Endothelial cell of umbilical vein (primary cell): ENCODE results near the gene ANKFN1. TPM values are rescaled to one million over a fixed set of nuclear protein-coding genes. Genes with fewer than 3 reads are reported as not detected.

Source experiments
- BruUV-seq: library from RNA; stranded (reverse); fragments of 400-500 nt; replicated peaks from 2 replicates; lab custom pipeline; 2021; lab: Mats Ljungman, UMichigan
- CTCF ChIA-PET: fragments of 300-600, 350-600 bp; sonication (Branson Sonifier 250); formaldehyde crosslinking; loops from one replicate; lab custom pipeline; 2021; ENCODE audit warnings: antibody characterized with exemption, inconsistent platforms; lab: Charles Lee
- POLR2A ChIA-PET: fragments of 300-600, 350-600 bp; sonication (Branson Sonifier 250); formaldehyde crosslinking; loops from one replicate; lab custom pipeline; 2021; ENCODE audit warnings: antibody characterized with exemption, inconsistent platforms; lab: Charles Lee
- DNase-seq: peaks from one replicate; pipeline ENCODE4 v3.0.0-alpha.2; 2011; ENCODE audit warnings: low read depth, low spot score
- FAIRE-seq: peaks from 2 replicates; lab custom pipeline; 2011; peaks lifted over from hg19 to GRCh38; lab: Jason Lieb, UNC
- H2AFZ ChIP-seq: 2 replicates; pipeline ENCODE4 v1.6.0; 2012; ENCODE audit warnings: low read depth, low read length, control low read depth, inconsistent platforms
- H3K27ac ChIP-seq: 2 replicates; pipeline ENCODE4 v1.5.1; 2011; ENCODE audit warnings: low read depth, mild to moderate bottlenecking, control low read depth, low read length, moderate library complexity; ENCODE audit not compliant: insufficient read depth
- H3K27me3 ChIP-seq, 2 experiments: 2 replicates each; pipeline versions ENCODE4 v1.6.0 to v1.6.1; 2011; ENCODE audit warnings: low read length in 2 of 2, mixed read lengths in 1 of 2; ENCODE audit not compliant: control insufficient read depth in 2 of 2, insufficient read depth in 2 of 2
- H3K36me3 ChIP-seq, 2 experiments: 2 replicates in 1 of 2; 3 replicates in 1 of 2; pipeline ENCODE4 v1.5.1; 2011; ENCODE audit warnings: low read length in 2 of 2, mild to moderate bottlenecking in 1 of 2, moderate library complexity in 1 of 2; ENCODE audit not compliant: control insufficient read depth in 2 of 2, insufficient read depth in 2 of 2; ENCODE audit errors: extremely low read depth in 1 of 2
- H3K4me1 ChIP-seq: 3 replicates; pipeline ENCODE4 v1.5.1; 2011; ENCODE audit warnings: mild to moderate bottlenecking, low read length; ENCODE audit not compliant: control insufficient read depth, insufficient read depth; ENCODE audit errors: extremely low read depth
- H3K4me2 ChIP-seq: 2 replicates; pipeline ENCODE4 v1.6.1; 2011; ENCODE audit warnings: low read length, control low read depth, mixed read lengths; ENCODE audit not compliant: insufficient read depth
- H3K4me3 ChIP-seq, 3 experiments: fragments of 200-600 bp in 1 of 3; sonication (generic), shearing (Covaris generic) in 1 of 3; replicated peaks in 1 of 3; 2 replicates each; pipeline ENCODE4 v1.5.1; 2011 to 2016; ENCODE audit warnings: control low read depth in 3 of 3, low read length in 3 of 3, mild to moderate bottlenecking in 2 of 3, inconsistent platforms in 1 of 3, low read depth in 1 of 3, moderate library complexity in 1 of 3; ENCODE audit not compliant: insufficient read depth in 1 of 3
- H3K79me2 ChIP-seq: 2 replicates; pipeline ENCODE4 v1.6.0; 2012; ENCODE audit warnings: low read length, inconsistent platforms; ENCODE audit not compliant: control insufficient read depth, insufficient read depth
- H3K9ac ChIP-seq: replicated peaks from 2 replicates; pipeline ENCODE3; 2011; ENCODE audit warnings: low read length, control low read depth; ENCODE audit not compliant: insufficient read depth; ENCODE audit errors: extremely low read depth
- H3K9me1 ChIP-seq: replicated peaks from 3 replicates; pipeline ENCODE4 v1.6.0; 2011; ENCODE audit warnings: mild to moderate bottlenecking, low read length; ENCODE audit not compliant: control insufficient read depth, insufficient read depth; ENCODE audit errors: extremely low read depth
- H3K9me3 ChIP-seq: replicated peaks from 2 replicates; pipeline ENCODE4 v1.5.1; 2012; ENCODE audit warnings: low read length, inconsistent platforms; ENCODE audit not compliant: control insufficient read depth, insufficient read depth
- H4K20me1 ChIP-seq: replicated peaks from 2 replicates; pipeline ENCODE3; 2011; ENCODE audit warnings: mild to moderate bottlenecking, low read length; ENCODE audit not compliant: control insufficient read depth, insufficient read depth; ENCODE audit errors: extremely low read depth
- FOS ChIP-seq: IDR thresholded peaks from 2 replicates; pipeline ENCODE4 v1.6.1; 2011; ENCODE audit warnings: mild to moderate bottlenecking, low read length, moderate library complexity, borderline replicate concordance; ENCODE audit not compliant: insufficient read depth
- GATA2 ChIP-seq: IDR thresholded peaks from 2 replicates; pipeline ENCODE4 v1.7.0; 2011; ENCODE audit warnings: low read depth, mild to moderate bottlenecking, moderate library complexity, mixed read lengths, low read length; ENCODE audit not compliant: insufficient read length, insufficient read depth
- JUN ChIP-seq: IDR thresholded peaks from 2 replicates; pipeline ENCODE4 v1.6.1; 2011; ENCODE audit warnings: borderline replicate concordance, low read depth; ENCODE audit not compliant: insufficient read length, insufficient read depth
- POLR2A ChIP-seq: IDR thresholded peaks from 2 replicates; pipeline ENCODE4 v1.6.1; 2012; ENCODE audit warnings: low read depth, mild to moderate bottlenecking, control low read depth, low read length
- POLR2AphosphoS5 ChIP-seq: IDR thresholded peaks from 2 replicates; pipeline ENCODE4 v1.6.1; 2012; ENCODE audit warnings: low read depth, mild to moderate bottlenecking, control low read depth, low read length, moderate library complexity; ENCODE audit not compliant: insufficient read depth
- dilution Hi-C: fragments of 300-500 bp; cut with MboI; formaldehyde crosslinking; loops from one replicate; pipeline ENCODE4 v1.15.0; 2019; ENCODE audit warnings: low sequenced_read_pairs; ENCODE audit not compliant: extremely low pct_ligation_motif_present
- intact Hi-C: fragments of 100-400 bp; cut with micrococcal nuclease; formaldehyde crosslinking; loops from one replicate; pipeline ENCODE4 v1.10.0; 2022
- polyA plus RNA-seq, 4 experiments: library from polyadenylated mRNA; depleted of rRNA in 3 of 4; stranded (reverse) in 3 of 4; unstranded in 1 of 4; fragments of >200 nt; gene quantifications; 2 replicates each; pipeline versions ENCODE4 v1.2.1 to v1.2.3, GENCODE V29; 2011 to 2012; ENCODE audit warnings: missing spikeins in 1 of 4
- total RNA-seq: library from RNA; stranded (reverse); gene quantifications from 2 replicates; pipeline ENCODE4 v1.2.3, GENCODE V29; 2021
- TF ChIP-seq, protein P1 (sequence below): IDR thresholded peaks from 2 replicates; pipeline ENCODE4 v1.6.1; 2011; ENCODE audit not compliant: insufficient read depth, insufficient read length
- TF ChIP-seq, protein P2 (sequence below), 2 donors: IDR thresholded peaks; 1 replicate in 1 of 2; 2 replicates in 1 of 2; pipeline ENCODE4 v1.5.1; 2011; ENCODE audit warnings: low read length in 2 of 2, mild to moderate bottlenecking in 2 of 2, moderate library complexity in 2 of 2, control low read depth in 1 of 2, inconsistent platforms in 1 of 2, low read depth in 1 of 2; ENCODE audit not compliant: insufficient read depth in 1 of 2; ENCODE audit errors: extremely low read depth in 1 of 2

The ANKFN1 gene
- total and polyA plus RNA-seq, 2 donors (not counting 3 experiments of a cell fraction or from before 2014, with no cell fraction given) = 0.15 TPM; not detected in 1

DNA sequence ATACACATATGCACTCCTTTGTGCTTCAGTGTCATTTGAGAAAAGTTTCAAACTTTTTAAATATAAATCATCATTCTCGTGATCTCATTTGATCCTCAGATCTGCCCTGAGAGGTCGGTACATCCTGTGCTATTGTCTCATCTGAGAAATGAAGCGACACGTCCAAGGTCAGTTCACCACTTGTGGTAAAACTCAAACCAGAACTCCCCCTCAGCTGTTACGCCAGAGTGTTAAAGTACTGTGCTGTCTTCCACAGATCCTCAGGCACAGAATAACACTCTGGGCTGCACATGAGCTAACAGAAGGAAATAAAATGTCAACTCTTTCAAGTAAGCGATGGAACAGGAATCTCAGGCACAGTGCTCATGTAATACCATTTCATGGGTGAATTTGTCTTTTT, 31.4 kb downstream of the ANKFN1 start:
- no peak overlapping the region for H3K27ac ChIP-seq
- no TSS peak for BruUV-seq
- intact Hi-C loops (loop anchor here (5.0 to 10.0 kb wide), 2 partner anchors 513 to 570 kb away; no protein-coding TSS in a partner anchor), dilution Hi-C loops (no loop called here)
- no peak overlapping the region for H2AFZ ChIP-seq
- no peaks in the 10 kb centered on the region for H3K27me3 ChIP-seq
- no peak overlapping the region for H3K9ac ChIP-seq
- FAIRE-seq = no peak
- H3K4me2 ChIP-seq = no peak overlapping the region
- H3K4me1 ChIP-seq = peaks cover 12% of the 10 kb centered on the region
- H3K4me3 ChIP-seq = no peak overlapping the region
- no peaks in the 10 kb centered on the region for H3K9me1 ChIP-seq
- DNase-seq = no peak
- no peaks in the 10 kb centered on the region for H3K36me3 ChIP-seq
- ChIA-PET POLR2A (no interaction called here), CTCF (interaction anchor here (2.2 kb wide), 1 partner anchor 10 kb away, joined by 7 read pairs; no protein-coding TSS in a partner anchor)
- no peaks in the 10 kb centered on the region for H4K20me1 ChIP-seq
- H3K9me3 ChIP-seq = no peaks in the 10 kb centered on the region
- TF ChIP-seq FOS (no peak), JUN (no peak)
- TF ChIP-seq, protein P1, sequence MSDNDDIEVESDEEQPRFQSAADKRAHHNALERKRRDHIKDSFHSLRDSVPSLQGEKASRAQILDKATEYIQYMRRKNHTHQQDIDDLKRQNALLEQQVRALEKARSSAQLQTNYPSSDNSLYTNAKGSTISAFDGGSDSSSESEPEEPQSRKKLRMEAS = no peak
- H3K79me2 ChIP-seq = no peaks in the 10 kb centered on the region

DNA sequence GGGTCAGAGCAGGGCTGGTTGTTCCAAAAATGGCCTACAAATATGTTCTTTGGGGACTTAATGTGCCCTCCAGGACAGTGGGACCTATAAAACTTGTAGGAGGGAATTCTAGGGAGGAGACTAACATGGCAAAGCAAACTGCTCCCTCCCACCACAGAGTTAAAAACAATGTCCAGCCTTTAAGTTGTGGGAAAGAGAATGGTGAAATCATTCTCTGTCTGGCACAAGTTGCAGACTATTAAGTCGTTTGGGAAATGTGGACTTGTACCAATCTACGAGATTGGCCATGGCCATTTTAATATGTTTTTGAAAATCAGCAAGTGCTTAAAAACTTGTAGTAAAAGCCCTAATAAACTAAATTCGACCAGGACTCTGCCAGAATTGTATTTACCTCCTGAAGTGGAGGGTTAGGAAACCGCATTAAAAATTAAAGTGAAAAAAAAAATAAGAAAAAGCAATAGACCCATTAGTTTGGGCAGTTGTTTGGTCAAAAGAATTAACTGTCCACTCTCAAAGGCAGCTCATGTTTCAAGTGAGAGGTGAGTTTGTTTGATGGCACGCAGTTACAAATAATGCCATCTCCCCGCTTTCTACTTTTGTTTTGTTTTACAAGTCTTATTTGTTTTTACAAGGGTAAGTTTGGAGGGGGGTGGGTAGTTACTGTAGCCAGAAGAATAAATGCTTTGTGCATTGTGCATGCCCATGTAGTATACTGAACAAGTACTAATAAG, 32.4 kb downstream of the ANKFN1 start:
- Histone ChIP-seq H3K79me2 (no peaks in the 10 kb centered on the region), H3K27ac (peak overlapping the region; percentile 73), H3K36me3 (no peaks in the 10 kb centered on the region), H3K9ac (peak overlapping the region; percentile 53), H4K20me1 (no peaks in the 10 kb centered on the region), H3K4me2 (peak overlapping the region; percentile 54), H3K4me3 (no peak overlapping the region), H3K27me3 (no peaks in the 10 kb centered on the region), H3K4me1 (peaks cover 12% of the 10 kb centered on the region), H3K9me3 (no peaks in the 10 kb centered on the region), H2AFZ (peak overlapping the region; percentile 42), H3K9me1 (no peaks in the 10 kb centered on the region)
- DNase-seq (peak; percentile 5), FAIRE-seq (peak; percentile 26)
- BruUV-seq = TSS peak; percentile 98
- dilution Hi-C loops = no loop called here
- ChIA-PET POLR2A (no interaction called here), CTCF (interaction anchor here (0.7 to 2.2 kb wide), 2 partner anchors 11 to 13 kb away, joined by 3 to 7 read pairs; no protein-coding TSS in a partner anchor)
- TF ChIP-seq, protein P2, sequence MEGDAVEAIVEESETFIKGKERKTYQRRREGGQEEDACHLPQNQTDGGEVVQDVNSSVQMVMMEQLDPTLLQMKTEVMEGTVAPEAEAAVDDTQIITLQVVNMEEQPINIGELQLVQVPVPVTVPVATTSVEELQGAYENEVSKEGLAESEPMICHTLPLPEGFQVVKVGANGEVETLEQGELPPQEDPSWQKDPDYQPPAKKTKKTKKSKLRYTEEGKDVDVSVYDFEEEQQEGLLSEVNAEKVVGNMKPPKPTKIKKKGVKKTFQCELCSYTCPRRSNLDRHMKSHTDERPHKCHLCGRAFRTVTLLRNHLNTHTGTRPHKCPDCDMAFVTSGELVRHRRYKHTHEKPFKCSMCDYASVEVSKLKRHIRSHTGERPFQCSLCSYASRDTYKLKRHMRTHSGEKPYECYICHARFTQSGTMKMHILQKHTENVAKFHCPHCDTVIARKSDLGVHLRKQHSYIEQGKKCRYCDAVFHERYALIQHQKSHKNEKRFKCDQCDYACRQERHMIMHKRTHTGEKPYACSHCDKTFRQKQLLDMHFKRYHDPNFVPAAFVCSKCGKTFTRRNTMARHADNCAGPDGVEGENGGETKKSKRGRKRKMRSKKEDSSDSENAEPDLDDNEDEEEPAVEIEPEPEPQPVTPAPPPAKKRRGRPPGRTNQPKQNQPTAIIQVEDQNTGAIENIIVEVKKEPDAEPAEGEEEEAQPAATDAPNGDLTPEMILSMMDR (IDR thresholded peaks at IDR 0.05; ENCODE audit: extremely low read depth in 1 of 2, insufficient read depth in 1 of 2, low read depth in 1 of 2, low read length in 2 of 2) = no peak
- TF ChIP-seq FOS = no peak
- TF ChIP-seq GATA2 = no peak
- no peak for TF ChIP-seq JUN
- TF ChIP-seq POLR2AphosphoS5 = no peak
- TF ChIP-seq POLR2A = no peak
- intact Hi-C loops = loop anchor here (1.0 to 10.0 kb wide), 5 partner anchors 107 to 569 kb away; no protein-coding TSS in a partner anchor
